Vagina (tissue), 2 donors: ENCODE data around the gene GAB2.

Experiments
- CTCF ChIP-seq, 3 experiments: fragments of 450-650 bp in 2 of 3; fragments of 200-600 bp in 1 of 3; sonication (generic) in 1 of 3; IDR thresholded peaks; one replicate each; pipeline ENCODE4 v1.5.1; 2017 to 2019; ENCODE audit warnings: antibody characterized with exemption in 3 of 3, mild to moderate bottlenecking in 2 of 3, moderate library complexity in 2 of 3
- POLR2A ChIP-seq, 2 donors: fragments of 450-650 bp; IDR thresholded peaks; one replicate each; pipeline ENCODE4 v1.6.1; 2017; ENCODE audit warnings: antibody characterized with exemption in 2 of 2, mild to moderate bottlenecking in 2 of 2, moderate library complexity in 2 of 2

- TF ChIP-seq CTCF (IDR thresholded peaks at IDR 0.05) (no peak), POLR2A (IDR thresholded peaks at IDR 0.05) (no peak)
These were observed 107.1 kb downstream of the GAB2 start for GRCh38 chr11:78310500-78310909.
